Measurements from ENCODE around the gene BLNK. TPM values are rescaled to one million over a fixed set of nuclear protein-coding genes. Genes with fewer than 3 reads are reported as not detected.

BLNK gene
- polyA plus RNA-seq, 2 of the 4 experiments (the other 2 are of a cell fraction) = not detected

DNA sequence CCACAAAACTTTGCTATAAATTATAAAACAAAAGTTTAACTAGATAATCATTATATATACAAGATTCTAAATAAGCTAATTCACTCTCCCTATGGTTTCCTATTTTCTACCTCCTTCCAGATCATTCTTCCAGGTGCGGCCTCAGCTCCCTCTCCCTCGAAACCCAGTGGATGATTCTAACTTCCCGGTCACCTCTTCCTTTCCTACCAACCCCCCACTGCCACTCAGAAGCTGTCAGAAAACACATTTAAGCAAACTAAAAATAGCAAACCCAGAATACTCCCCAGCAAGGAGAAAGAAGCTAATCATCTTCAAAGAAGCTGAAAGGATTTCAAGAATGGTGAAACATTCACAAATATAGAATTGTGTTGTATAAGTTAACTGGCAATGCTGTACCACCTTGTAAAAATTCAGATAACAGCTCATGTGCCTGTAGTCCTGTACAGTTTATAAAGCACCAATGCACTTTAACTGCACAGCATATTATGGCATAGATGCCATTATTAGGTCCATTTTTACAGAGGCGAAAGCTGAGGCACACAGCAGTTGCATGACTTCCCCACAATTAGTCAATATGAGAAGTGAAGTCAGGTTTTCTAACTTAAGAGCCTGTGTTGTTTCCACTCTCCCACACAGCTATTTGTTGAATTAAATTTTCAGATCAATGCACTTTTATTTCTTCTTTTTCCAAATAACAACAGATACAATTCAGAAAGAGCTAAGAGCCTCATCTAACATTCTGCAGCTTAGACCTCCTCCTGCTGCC is 19.2 kb upstream of the BLNK start:
- Histone ChIP-seq H3K9me3 (no peaks in the 10 kb centered on the region), H3K4me2 (no peak overlapping the region), H3K4me1 (peaks cover 12% of the 10 kb centered on the region), H3K27ac (no peak overlapping the region), H3K4me3 (no peak overlapping the region)
- no peak for ATAC-seq
- TF ChIP-seq, protein P1, sequence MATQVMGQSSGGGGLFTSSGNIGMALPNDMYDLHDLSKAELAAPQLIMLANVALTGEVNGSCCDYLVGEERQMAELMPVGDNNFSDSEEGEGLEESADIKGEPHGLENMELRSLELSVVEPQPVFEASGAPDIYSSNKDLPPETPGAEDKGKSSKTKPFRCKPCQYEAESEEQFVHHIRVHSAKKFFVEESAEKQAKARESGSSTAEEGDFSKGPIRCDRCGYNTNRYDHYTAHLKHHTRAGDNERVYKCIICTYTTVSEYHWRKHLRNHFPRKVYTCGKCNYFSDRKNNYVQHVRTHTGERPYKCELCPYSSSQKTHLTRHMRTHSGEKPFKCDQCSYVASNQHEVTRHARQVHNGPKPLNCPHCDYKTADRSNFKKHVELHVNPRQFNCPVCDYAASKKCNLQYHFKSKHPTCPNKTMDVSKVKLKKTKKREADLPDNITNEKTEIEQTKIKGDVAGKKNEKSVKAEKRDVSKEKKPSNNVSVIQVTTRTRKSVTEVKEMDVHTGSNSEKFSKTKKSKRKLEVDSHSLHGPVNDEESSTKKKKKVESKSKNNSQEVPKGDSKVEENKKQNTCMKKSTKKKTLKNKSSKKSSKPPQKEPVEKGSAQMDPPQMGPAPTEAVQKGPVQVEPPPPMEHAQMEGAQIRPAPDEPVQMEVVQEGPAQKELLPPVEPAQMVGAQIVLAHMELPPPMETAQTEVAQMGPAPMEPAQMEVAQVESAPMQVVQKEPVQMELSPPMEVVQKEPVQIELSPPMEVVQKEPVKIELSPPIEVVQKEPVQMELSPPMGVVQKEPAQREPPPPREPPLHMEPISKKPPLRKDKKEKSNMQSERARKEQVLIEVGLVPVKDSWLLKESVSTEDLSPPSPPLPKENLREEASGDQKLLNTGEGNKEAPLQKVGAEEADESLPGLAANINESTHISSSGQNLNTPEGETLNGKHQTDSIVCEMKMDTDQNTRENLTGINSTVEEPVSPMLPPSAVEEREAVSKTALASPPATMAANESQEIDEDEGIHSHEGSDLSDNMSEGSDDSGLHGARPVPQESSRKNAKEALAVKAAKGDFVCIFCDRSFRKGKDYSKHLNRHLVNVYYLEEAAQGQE (IDR thresholded peaks at IDR 0.05) = no peak
- TF ChIP-seq HES2 (IDR thresholded peaks at IDR 0.05) = no peak
- TF ChIP-seq MAZ (IDR thresholded peaks at IDR 0.05; ENCODE audit: borderline replicate concordance, low read depth, low read length) = no peak
- no peak for TF ChIP-seq FOSB (CRISPR knock-in tag; IDR thresholded peaks at IDR 0.05)
- no peak for TF ChIP-seq GATA3 (IDR thresholded peaks at IDR 0.05; ENCODE audit: borderline replicate concordance)
- no peak for TF ChIP-seq JUNB (IDR thresholded peaks at IDR 0.05)
- no peak for TF ChIP-seq PBX3 (IDR thresholded peaks at IDR 0.05)
- TF ChIP-seq FOSL2 (IDR thresholded peaks at IDR 0.05) = no peak
- TF ChIP-seq FOSL2 (CRISPR knock-in tag; IDR thresholded peaks at IDR 0.05) = no peak
- no peak for TF ChIP-seq ZNF302 (CRISPR knock-in tag; IDR thresholded peaks at IDR 0.05)
- no peak for TF ChIP-seq RAD21 (conservative IDR thresholded peaks at IDR 0.05 in 1 of 2, IDR thresholded peaks at IDR 0.05 in 1 of 2)
- TF ChIP-seq BCL3 (IDR thresholded peaks at IDR 0.05) = no peak
- no peak for TF ChIP-seq POLR2AphosphoS2 (conservative IDR thresholded peaks at IDR 0.05; ENCODE audit: low read length)
- FAIRE-seq = no peak
- 68% methylated on average over 4 of the region's 4 CpGs for WGBS (ENCODE audit: missing lambda C conversion rate)
- CTCF ChIA-PET = interaction anchor here (1.0 to 10.4 kb wide), 4 partner anchors 61 to 275 kb away, joined by 3 to 148 read pairs (median 12); no protein-coding TSS in a partner anchor
- POLR2A ChIA-PET = no interaction called here
- DNase-seq (ENCODE audit: low read depth in 1 of 2, low spot score in 1 of 2) = no peak

- peaks cover 12% of the 10 kb centered on the region for H3K4me1 ChIP-seq
- WGBS (ENCODE audit: missing lambda C conversion rate) = 73% methylated on average over 9 of the region's 9 CpGs
- CTCF ChIA-PET = no interaction called here
Measured at GRCh38 chr10:96289218-96289910, 18.0 kb upstream of the BLNK start.

More at GRCh38 chr10:96289218-96289910, 18.0 kb upstream of the BLNK start:
- DNase-seq (ENCODE audit: low read depth in 1 of 2, low spot score in 1 of 2) (no peak), ATAC-seq (no peak), FAIRE-seq (no peak)
- TF ChIP-seq NFE2L2 (conservative IDR thresholded peaks at IDR 0.05; ENCODE audit: low read length) (no peak), PHF8 (IDR thresholded peaks at IDR 0.05; ENCODE audit: borderline replicate concordance, low read depth) (no peak), ATOH8 (CRISPR knock-in tag; IDR thresholded peaks at IDR 0.05; ENCODE audit: low read depth) (no peak), MAZ (IDR thresholded peaks at IDR 0.05; ENCODE audit: borderline replicate concordance, low read depth, low read length) (no peak), RARB (CRISPR knock-in tag; IDR thresholded peaks at IDR 0.05) (no peak), HES2 (IDR thresholded peaks at IDR 0.05) (no peak), GATA3 (IDR thresholded peaks at IDR 0.05; ENCODE audit: borderline replicate concordance) (no peak), BHLHE40 (IDR thresholded peaks at IDR 0.05; ENCODE audit: low read depth, low read length) (no peak), TP53 (CRISPR knock-in tag; IDR thresholded peaks at IDR 0.05) (no peak)
- TF ChIP-seq, protein P2, sequence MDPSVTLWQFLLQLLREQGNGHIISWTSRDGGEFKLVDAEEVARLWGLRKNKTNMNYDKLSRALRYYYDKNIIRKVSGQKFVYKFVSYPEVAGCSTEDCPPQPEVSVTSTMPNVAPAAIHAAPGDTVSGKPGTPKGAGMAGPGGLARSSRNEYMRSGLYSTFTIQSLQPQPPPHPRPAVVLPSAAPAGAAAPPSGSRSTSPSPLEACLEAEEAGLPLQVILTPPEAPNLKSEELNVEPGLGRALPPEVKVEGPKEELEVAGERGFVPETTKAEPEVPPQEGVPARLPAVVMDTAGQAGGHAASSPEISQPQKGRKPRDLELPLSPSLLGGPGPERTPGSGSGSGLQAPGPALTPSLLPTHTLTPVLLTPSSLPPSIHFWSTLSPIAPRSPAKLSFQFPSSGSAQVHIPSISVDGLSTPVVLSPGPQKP (IDR thresholded peaks at IDR 0.05; ENCODE audit: low read depth, low read length) = no peak
- Histone ChIP-seq H3K9me3 (no peaks in the 10 kb centered on the region), H3K4me3 (no peak overlapping the region), H3K27ac (no peak overlapping the region), H3K4me2 (no peak overlapping the region)
- POLR2A ChIA-PET = no interaction called here
